OCI-LY1 (cell line): ENCODE results near the gene SRGAP2C.
"Not testable (repeated sequence)": the region's sequence is repeated elsewhere in the genome, so short reads cannot be mapped to it uniquely, and the experiment has no call there.

Source experiments
- EZH2 ChIP-seq: fragments of 200-600 bp; sonication (generic), shearing (Covaris generic); IDR thresholded peaks from 2 replicates; pipeline ENCODE4 v1.8.0; 2017; ENCODE audit warnings: borderline replicate concordance, mixed run types, mild to moderate bottlenecking, antibody characterized with exemption, low read length, moderate library complexity, mixed read lengths
- TF ChIP-seq, protein P1 (sequence below): fragments of 200-600 bp; sonication (generic), shearing (Covaris generic); IDR thresholded peaks from 2 replicates; pipeline ENCODE4 v1.5.1; 2017; ENCODE audit warnings: mild to moderate bottlenecking, antibody characterized with exemption, low read length, moderate library complexity, mixed read lengths

DNA sequence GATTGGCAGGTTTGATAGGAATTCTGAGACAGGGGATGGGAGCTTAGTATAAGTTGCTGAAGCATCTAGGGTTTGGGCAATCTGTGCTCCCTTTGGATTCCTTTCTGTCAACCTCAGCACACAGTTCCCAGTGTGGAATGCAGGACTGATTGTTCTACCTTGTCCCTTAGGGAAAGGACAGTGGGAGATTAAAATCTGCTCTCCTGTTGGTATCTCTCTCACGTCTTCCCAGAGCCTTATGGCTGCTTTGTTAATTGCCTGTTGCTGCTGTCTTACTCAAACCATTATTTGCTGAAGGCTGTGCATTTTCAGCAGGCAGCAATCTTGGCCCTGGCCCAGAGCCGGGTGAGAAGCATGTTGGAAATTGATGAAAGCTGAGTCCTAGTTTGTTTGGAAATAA is 133.9 kb downstream of the SRGAP2C start:
- TF ChIP-seq, protein P1, sequence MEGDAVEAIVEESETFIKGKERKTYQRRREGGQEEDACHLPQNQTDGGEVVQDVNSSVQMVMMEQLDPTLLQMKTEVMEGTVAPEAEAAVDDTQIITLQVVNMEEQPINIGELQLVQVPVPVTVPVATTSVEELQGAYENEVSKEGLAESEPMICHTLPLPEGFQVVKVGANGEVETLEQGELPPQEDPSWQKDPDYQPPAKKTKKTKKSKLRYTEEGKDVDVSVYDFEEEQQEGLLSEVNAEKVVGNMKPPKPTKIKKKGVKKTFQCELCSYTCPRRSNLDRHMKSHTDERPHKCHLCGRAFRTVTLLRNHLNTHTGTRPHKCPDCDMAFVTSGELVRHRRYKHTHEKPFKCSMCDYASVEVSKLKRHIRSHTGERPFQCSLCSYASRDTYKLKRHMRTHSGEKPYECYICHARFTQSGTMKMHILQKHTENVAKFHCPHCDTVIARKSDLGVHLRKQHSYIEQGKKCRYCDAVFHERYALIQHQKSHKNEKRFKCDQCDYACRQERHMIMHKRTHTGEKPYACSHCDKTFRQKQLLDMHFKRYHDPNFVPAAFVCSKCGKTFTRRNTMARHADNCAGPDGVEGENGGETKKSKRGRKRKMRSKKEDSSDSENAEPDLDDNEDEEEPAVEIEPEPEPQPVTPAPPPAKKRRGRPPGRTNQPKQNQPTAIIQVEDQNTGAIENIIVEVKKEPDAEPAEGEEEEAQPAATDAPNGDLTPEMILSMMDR: not testable (repeated sequence)
- TF ChIP-seq EZH2: not testable (repeated sequence)
